ENCODE results near the gene COPS9. TPM values are rescaled to one million over a fixed set of nuclear protein-coding genes. Genes with fewer than 3 reads are reported as not detected.

COPS9 gene
- total and polyA plus RNA-seq, 12 donors = 63.7 to 469 (median 152) TPM

DNA sequence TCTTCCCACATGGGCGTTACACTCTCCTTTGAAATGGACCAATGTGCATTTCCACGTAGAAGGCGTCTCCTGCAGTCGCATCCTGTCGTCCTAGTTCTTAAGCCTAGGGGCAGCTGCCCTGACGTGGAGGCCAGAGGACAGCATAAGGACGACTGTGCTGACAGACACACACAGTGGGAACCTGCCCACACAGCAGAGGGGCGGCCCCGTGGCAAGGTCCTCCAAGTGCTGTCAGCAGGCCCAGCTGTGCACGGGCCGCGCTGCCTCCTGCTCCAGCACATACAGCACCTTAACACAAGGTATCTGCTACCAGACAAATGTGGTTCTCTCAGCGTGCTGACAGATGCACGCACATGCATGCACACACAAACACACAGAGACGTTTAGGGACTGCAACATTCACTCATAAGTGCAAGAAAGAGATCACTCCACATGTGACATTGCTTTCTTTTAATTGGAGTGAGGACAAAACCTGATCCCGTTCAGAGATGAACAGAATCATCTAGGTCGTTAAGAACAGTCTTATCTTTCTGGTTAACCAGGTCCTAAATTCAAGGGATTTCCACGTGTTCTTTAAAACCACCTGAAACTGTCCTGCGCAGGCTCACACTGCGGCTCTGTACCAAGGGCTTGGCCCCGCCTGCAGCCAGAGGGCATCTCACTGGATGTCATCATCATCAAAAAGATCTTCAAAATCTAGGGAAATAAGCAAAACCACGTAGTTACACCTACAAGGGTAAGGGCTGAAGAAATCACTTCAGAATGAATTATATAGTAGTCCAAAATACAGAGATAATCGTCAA lies 5.5 kb downstream of the COPS9 start:
- Histone ChIP-seq H3K27me3 (no peaks in the 10 kb centered on the region), H3K36me3 (replicated peaks in 1 of 2) (peaks cover 0 to 62% of the 10 kb centered on the region in 2 donors), H3K9me3 (replicated peaks in 1 of 3) (no peaks in the 10 kb centered on the region), H3K4me3 (no peak overlapping the region), H3K27ac (no peak overlapping the region), H3K4me1 (replicated peaks in 1 of 2) (peaks cover 6 to 11% of the 10 kb centered on the region in 2 donors)
- intact Hi-C loops (cut with DNase I) = no loop called here
- peak in 3 of 7 donors; percentile 5 to 30 (median 6) for DNase-seq
- 91 to 93% (median 91%) methylated on average over 15 to 23 of the region's 23 CpGs for WGBS, 4 donors
- TF ChIP-seq, protein P1, sequence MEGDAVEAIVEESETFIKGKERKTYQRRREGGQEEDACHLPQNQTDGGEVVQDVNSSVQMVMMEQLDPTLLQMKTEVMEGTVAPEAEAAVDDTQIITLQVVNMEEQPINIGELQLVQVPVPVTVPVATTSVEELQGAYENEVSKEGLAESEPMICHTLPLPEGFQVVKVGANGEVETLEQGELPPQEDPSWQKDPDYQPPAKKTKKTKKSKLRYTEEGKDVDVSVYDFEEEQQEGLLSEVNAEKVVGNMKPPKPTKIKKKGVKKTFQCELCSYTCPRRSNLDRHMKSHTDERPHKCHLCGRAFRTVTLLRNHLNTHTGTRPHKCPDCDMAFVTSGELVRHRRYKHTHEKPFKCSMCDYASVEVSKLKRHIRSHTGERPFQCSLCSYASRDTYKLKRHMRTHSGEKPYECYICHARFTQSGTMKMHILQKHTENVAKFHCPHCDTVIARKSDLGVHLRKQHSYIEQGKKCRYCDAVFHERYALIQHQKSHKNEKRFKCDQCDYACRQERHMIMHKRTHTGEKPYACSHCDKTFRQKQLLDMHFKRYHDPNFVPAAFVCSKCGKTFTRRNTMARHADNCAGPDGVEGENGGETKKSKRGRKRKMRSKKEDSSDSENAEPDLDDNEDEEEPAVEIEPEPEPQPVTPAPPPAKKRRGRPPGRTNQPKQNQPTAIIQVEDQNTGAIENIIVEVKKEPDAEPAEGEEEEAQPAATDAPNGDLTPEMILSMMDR (IDR thresholded peaks at IDR 0.05) = no peak
- no peak for TF ChIP-seq POLR2A (IDR thresholded peaks at IDR 0.05)

GRCh38 chr2:240129731-240130392 lies 6.2 kb downstream of the COPS9 start:
- 90 to 96% (median 95%) methylated on average over 16 to 22 of the region's 22 CpGs for WGBS, 4 donors
- Histone ChIP-seq H3K4me1 (replicated peaks in 1 of 2) (peaks cover 0 to 4% of the 10 kb centered on the region in 2 donors), H3K36me3 (replicated peaks in 1 of 2) (peaks cover 0 to 62% of the 10 kb centered on the region in 2 donors), H3K27ac (no peak overlapping the region), H3K9me3 (replicated peaks in 1 of 3) (no peaks in the 10 kb centered on the region), H3K4me3 (no peak overlapping the region), H3K27me3 (no peaks in the 10 kb centered on the region)
- intact Hi-C loops (cut with DNase I) = no loop called here
- DNase-seq = peak in 1 of 7 donors; percentile 44
- TF ChIP-seq POLR2A (IDR thresholded peaks at IDR 0.05) = no peak
- TF ChIP-seq, protein P1 (IDR thresholded peaks at IDR 0.05) = no peak

DNA sequence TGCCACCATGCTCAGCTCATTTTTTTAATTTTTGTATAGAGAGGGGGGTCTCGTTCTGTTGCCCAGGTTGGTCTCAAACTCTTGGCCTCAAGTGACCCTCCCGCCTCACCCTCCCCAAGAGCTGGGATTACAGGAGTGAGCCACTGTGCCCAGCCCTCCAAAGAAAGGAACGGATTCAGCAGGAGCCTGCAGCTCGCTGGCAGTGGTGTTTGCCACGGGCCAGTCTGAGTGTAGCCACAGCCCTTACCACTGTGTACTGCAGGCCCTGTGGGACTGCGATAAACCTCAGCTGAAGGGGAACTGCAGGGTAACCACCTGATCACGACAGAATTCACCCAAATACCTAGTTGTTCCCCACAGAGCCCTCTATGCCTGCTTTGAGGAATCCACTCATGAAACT lies 6.8 kb downstream of the COPS9 start:
- no peaks in the 10 kb centered on the region for H3K9me3 ChIP-seq (replicated peaks in 1 of 3)
- H3K36me3 ChIP-seq (replicated peaks in 1 of 2) = peaks cover 0 to 62% of the 10 kb centered on the region in 2 donors
- DNase-seq = peak in 1 of 7 donors; percentile 13
- intact Hi-C loops (cut with DNase I) = no loop called here
- no peak for TF ChIP-seq POLR2A (IDR thresholded peaks at IDR 0.05)
- TF ChIP-seq, protein P1 (IDR thresholded peaks at IDR 0.05) = no peak
- H3K27ac ChIP-seq = no peak overlapping the region
- no peaks in the 10 kb centered on the region for H3K4me1 ChIP-seq (replicated peaks in 1 of 2)
- H3K4me3 ChIP-seq = no peak overlapping the region
- WGBS, 4 donors = 90 to 96% (median 94%) methylated on average over 2 to 7 of the region's 7 CpGs
- H3K27me3 ChIP-seq = no peaks in the 10 kb centered on the region

GRCh38 chr2:240128608-240129145 lies 7.4 kb downstream of the COPS9 start:
- DNase-seq = peak in 1 of 7 donors; percentile 29
- Histone ChIP-seq H3K27me3 (no peaks in the 10 kb centered on the region), H3K4me3 (no peak overlapping the region), H3K27ac (no peak overlapping the region), H3K9me3 (replicated peaks in 1 of 3) (no peaks in the 10 kb centered on the region), H3K36me3 (replicated peaks in 1 of 2) (peaks cover 0 to 61% of the 10 kb centered on the region in 2 donors), H3K4me1 (replicated peaks in 1 of 2) (no peaks in the 10 kb centered on the region)
- intact Hi-C loops (cut with DNase I) = no loop called here
- TF ChIP-seq, protein P1 (IDR thresholded peaks at IDR 0.05) = no peak
- no peak for TF ChIP-seq POLR2A (IDR thresholded peaks at IDR 0.05)
- 82 to 87% (median 83%) methylated on average over 9 to 12 of the region's 12 CpGs for WGBS, 4 donors
